ENCODE measurements around the gene VWA7. TPM values are rescaled to one million over a fixed set of nuclear protein-coding genes. Genes with fewer than 3 reads are reported as not detected.

Gene VWA7
- polyA plus RNA-seq, 2 of the 4 experiments (the other 2 are of a cell fraction), result 1.1 TPM

DNA sequence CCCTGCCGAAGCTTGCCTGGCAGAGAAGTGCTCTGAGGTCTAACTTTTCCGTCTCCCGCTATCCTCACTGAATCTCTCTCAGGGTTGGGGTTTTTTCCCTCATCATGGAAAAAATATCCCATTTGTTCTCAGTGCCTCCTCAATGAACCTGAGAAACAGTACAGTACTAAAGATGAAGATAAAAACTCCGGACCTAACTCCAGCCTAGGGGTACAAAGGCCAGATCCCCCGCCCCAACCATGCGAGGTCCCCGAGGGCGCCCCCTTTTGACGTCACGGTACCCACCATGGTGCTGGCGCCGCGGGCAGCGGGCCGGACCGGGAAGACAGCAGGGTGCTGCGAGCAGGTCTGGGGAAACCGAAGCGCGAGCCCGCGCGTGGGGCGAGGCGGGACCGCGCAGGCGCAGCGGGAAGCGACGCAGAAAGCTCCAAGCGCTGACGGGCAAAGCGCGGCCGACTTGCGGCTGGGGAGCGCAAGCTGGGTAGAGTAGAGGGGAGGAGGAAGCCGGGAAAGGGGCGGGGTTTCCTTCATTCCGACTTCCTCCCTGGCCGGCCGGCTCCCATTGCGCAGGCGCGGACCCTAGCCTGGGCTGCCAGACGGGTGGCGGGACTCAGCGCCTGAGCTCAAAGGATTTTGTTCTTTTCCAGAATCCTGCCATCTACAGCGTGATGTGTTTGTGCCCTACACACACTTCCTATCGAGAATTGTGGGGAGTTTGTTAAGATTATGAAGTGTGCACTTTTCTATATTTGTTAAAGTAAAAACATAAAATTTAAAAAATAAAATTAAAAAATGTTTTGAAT, 29.5 kb upstream of the VWA7 start, which contains the start of gene LSM2:
Gene LSM2 (minus strand): TSS at position 497 of the 803 bp plus-strand sequence. CDS start 209 bp downstream, at position 288.
- H3K27ac ChIP-seq, result peak within 1 kb of the TSS; percentile 84 to 92
- TF ChIP-seq SREBF2 (IDR thresholded peaks at IDR 0.05), result no peak
- TF ChIP-seq, protein P1, sequence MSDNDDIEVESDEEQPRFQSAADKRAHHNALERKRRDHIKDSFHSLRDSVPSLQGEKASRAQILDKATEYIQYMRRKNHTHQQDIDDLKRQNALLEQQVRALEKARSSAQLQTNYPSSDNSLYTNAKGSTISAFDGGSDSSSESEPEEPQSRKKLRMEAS (IDR thresholded peaks at IDR 0.05), result peak; percentile 68
- no peak for TF ChIP-seq GATA3 (IDR thresholded peaks at IDR 0.05; ENCODE audit: borderline replicate concordance)
- TF ChIP-seq PHF8 (IDR thresholded peaks at IDR 0.05; ENCODE audit: borderline replicate concordance, low read depth), result peak; percentile 63; the same call in 1 of the 2 replicates
- TF ChIP-seq TP53 (CRISPR knock-in tag; IDR thresholded peaks at IDR 0.05), result no peak
- TF ChIP-seq TFCP2L1 (CRISPR knock-in tag; IDR thresholded peaks at IDR 0.05), result no peak
- TF ChIP-seq, protein P2, sequence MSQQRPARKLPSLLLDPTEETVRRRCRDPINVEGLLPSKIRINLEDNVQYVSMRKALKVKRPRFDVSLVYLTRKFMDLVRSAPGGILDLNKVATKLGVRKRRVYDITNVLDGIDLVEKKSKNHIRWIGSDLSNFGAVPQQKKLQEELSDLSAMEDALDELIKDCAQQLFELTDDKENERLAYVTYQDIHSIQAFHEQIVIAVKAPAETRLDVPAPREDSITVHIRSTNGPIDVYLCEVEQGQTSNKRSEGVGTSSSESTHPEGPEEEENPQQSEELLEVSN (IDR thresholded peaks at IDR 0.05; ENCODE audit: borderline replicate concordance, low read depth), result peak; percentile 60; the same call in 1 of the 2 replicates
- TF ChIP-seq KDM1A (IDR thresholded peaks at IDR 0.05; ENCODE audit: low read depth), result no peak
- no peak for TF ChIP-seq PBX3 (IDR thresholded peaks at IDR 0.05)
- TF ChIP-seq RCOR1 (IDR thresholded peaks at IDR 0.05; ENCODE audit: low read depth, low read length), result no peak
- peak in 1 of 2 experiments; percentile 58; a peak in 1 of 5 replicates for TF ChIP-seq JUN (IDR thresholded peaks at IDR 0.05)
- TF ChIP-seq POLR2A (IDR thresholded peaks at IDR 0.05; ENCODE audit: low read length), result peak; percentile 40
- TF ChIP-seq RARB (CRISPR knock-in tag; IDR thresholded peaks at IDR 0.05), result no peak
- no peak for TF ChIP-seq FOXS1 (CRISPR knock-in tag; IDR thresholded peaks at IDR 0.05)
- TF ChIP-seq BCL3 (IDR thresholded peaks at IDR 0.05), result 0 out of 3 replicates have a peak, but pooled peaks have one; percentile 68
- TF ChIP-seq RAD21 (conservative IDR thresholded peaks at IDR 0.05 in 1 of 2, IDR thresholded peaks at IDR 0.05 in 1 of 2), result no peak; a peak in 1 of 5 replicates
- TF ChIP-seq, protein P3, sequence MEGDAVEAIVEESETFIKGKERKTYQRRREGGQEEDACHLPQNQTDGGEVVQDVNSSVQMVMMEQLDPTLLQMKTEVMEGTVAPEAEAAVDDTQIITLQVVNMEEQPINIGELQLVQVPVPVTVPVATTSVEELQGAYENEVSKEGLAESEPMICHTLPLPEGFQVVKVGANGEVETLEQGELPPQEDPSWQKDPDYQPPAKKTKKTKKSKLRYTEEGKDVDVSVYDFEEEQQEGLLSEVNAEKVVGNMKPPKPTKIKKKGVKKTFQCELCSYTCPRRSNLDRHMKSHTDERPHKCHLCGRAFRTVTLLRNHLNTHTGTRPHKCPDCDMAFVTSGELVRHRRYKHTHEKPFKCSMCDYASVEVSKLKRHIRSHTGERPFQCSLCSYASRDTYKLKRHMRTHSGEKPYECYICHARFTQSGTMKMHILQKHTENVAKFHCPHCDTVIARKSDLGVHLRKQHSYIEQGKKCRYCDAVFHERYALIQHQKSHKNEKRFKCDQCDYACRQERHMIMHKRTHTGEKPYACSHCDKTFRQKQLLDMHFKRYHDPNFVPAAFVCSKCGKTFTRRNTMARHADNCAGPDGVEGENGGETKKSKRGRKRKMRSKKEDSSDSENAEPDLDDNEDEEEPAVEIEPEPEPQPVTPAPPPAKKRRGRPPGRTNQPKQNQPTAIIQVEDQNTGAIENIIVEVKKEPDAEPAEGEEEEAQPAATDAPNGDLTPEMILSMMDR (IDR thresholded peaks at IDR 0.05), result peak; percentile 31
- TF ChIP-seq HOXB5 (CRISPR knock-in tag; IDR thresholded peaks at IDR 0.05), result no peak
- TF ChIP-seq, protein P4, sequence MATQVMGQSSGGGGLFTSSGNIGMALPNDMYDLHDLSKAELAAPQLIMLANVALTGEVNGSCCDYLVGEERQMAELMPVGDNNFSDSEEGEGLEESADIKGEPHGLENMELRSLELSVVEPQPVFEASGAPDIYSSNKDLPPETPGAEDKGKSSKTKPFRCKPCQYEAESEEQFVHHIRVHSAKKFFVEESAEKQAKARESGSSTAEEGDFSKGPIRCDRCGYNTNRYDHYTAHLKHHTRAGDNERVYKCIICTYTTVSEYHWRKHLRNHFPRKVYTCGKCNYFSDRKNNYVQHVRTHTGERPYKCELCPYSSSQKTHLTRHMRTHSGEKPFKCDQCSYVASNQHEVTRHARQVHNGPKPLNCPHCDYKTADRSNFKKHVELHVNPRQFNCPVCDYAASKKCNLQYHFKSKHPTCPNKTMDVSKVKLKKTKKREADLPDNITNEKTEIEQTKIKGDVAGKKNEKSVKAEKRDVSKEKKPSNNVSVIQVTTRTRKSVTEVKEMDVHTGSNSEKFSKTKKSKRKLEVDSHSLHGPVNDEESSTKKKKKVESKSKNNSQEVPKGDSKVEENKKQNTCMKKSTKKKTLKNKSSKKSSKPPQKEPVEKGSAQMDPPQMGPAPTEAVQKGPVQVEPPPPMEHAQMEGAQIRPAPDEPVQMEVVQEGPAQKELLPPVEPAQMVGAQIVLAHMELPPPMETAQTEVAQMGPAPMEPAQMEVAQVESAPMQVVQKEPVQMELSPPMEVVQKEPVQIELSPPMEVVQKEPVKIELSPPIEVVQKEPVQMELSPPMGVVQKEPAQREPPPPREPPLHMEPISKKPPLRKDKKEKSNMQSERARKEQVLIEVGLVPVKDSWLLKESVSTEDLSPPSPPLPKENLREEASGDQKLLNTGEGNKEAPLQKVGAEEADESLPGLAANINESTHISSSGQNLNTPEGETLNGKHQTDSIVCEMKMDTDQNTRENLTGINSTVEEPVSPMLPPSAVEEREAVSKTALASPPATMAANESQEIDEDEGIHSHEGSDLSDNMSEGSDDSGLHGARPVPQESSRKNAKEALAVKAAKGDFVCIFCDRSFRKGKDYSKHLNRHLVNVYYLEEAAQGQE (IDR thresholded peaks at IDR 0.05), result no peak
- DNase-seq (ENCODE audit: low read depth in 1 of 2, low spot score in 1 of 2) (peak; percentile 89 to 94), ATAC-seq (peak; percentile 96 to 97), FAIRE-seq (no peak)
- peak within 1 kb of the TSS; percentile 80 for H3K4me2 ChIP-seq
- H3K4me1 ChIP-seq, result peaks cover 12% of the 10 kb centered on the region
- ChIA-PET POLR2A (interaction anchor here (0.5 to 2.2 kb wide), 9 partner anchors 8 to 143 kb away, joined by 3 to 54 read pairs (median 5); partner anchors contain the start of genes HSPA1A, HSPA1B, HSPA1L and MPIG6B), CTCF (interaction anchor here (0.6 to 4.1 kb wide), 16 partner anchors 9 to 102 kb away, joined by 3 to 27 read pairs (median 3); partner anchors contain the start of genes DDAH2, HSPA1A, HSPA1L and VARS1)
- H3K4me3 ChIP-seq, result peak within 1 kb of the TSS; percentile 56
- under 1% methylated on average over 27 of the region's 51 CpGs for WGBS (ENCODE audit: missing lambda C conversion rate)
- no peaks in the 10 kb centered on the region for H3K9me3 ChIP-seq
